GM10248 (cell line): Measurements from ENCODE around the gene ZFP90.

Source experiments
- CTCF ChIA-PET: fragments of 300-600 bp; sonication (Branson Sonifier 250); formaldehyde crosslinking; extraction: SDS; loops from one replicate; lab custom pipeline; 2021; ENCODE audit warnings: antibody characterized with exemption; lab: Yijun Ruan, JAX
- POLR2A ChIA-PET: fragments of 350-650 bp; sonication (Branson Sonifier 250); formaldehyde crosslinking; extraction: SDS; loops from one replicate; lab custom pipeline; 2020; ENCODE audit warnings: antibody characterized with exemption; lab: Yijun Ruan, JAX
- DNase-seq: peaks from one replicate; pipeline ENCODE4 v3.0.0; 2012; ENCODE audit errors: extremely low spot score
- CTCF ChIP-seq: IDR thresholded peaks from 2 replicates; pipeline ENCODE4 v1.5.1; 2012; ENCODE audit warnings: mild to moderate bottlenecking, low read depth; ENCODE audit errors: extremely low read depth, missing control alignments, control extremely low read depth

The ZFP90 gene

DNA sequence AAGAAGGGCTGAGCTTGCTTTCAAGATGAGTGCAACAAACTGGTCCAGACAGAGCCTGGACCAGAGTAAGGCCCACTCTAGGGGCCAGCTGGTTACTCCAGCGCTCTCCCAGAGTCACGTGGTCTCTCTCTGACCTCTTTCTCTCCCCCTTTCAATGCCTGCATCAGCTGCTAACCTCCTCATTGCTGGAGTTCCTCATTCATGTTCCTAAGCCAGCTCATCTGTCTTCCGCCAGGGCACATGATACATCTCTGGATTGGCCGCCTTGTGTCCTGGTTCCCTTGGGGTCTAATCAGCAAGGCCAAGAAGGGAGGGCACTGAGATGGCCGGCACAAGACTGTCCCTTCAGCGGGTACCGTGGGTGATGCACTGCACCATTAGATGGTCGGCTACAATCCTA, 26.9 kb upstream of the ZFP90 start:
- ChIA-PET POLR2A (no interaction called here), CTCF (interaction anchor here (0.9 to 5.4 kb wide), 10 partner anchors 8 to 251 kb away, joined by 3 to 67 read pairs (median 4); partner anchors contain the start of gene SLC7A6)
- DNase-seq: no peak
- no peak for TF ChIP-seq CTCF

DNA sequence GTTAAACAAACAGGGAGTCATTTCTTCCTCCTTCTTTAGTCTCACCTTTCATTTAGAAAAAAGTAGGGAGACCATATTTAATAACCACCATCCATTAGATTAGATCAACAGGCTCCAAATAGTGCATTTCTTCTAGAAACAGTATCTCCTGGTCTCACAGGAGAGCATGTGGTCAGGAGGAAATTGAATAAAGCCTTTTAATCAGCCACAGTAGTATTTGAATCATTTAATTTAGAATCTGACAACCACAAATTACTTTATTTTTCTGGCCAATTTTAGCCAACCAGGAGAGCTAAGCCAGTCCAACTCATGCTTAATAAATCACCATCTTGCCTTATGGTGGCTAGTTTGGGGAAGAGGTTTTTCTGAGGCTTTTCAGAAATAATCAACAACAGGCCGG, 26.3 kb upstream of the ZFP90 start:
- TF ChIP-seq CTCF: no peak
- DNase-seq: no peak
- ChIA-PET POLR2A (no interaction called here), CTCF (interaction anchor here (1.2 to 7.0 kb wide), 7 partner anchors 8 to 249 kb away, joined by 3 to 67 read pairs (median 8); partner anchors contain the start of gene SLC7A6)

GRCh38 chr16:68514511-68514910, 24.6 kb upstream of the ZFP90 start:
- ChIA-PET CTCF (interaction anchor here (1.5 to 7.0 kb wide), 2 partner anchors 9 to 14 kb away, joined by 5 to 41 read pairs; no protein-coding TSS in a partner anchor), POLR2A (interaction anchor here (0.6 kb wide), 1 partner anchor 238 kb away, joined by 4 read pairs; no protein-coding TSS in a partner anchor)
- no peak for TF ChIP-seq CTCF
- DNase-seq: no peak

GRCh38 chr16:68517606-68518166, 21.4 kb upstream of the ZFP90 start:
- no peak for DNase-seq
- TF ChIP-seq CTCF: no peak
- ChIA-PET CTCF (interaction anchor here (7.0 kb wide), 1 partner anchor 11 kb away, joined by 41 read pairs; no protein-coding TSS in a partner anchor), POLR2A (no interaction called here)

DNA sequence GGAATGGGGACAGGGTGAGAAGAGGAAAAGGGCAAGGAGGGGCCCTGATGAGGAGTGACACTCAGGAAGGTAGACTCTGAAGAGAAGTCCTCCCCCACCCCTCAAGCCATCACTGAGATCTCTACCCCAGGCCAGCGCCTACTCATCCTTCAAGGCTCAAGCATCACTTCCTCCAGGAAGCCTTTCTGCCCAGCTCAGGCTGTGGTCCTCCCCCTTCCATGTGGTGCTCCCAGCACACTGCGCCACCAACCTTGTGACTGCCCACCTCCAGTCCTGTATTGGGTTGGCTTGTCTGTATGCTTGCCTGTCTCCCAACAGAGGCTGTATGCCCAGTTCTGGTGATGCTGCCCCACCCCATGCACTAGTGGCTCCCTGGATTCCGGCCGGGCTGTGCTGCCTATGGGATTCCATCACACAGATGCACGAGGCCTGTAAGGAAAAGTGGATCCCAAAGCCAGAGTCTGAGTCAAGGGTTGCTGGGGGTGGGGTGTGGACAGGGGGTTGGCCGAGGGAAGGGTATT, 19.8 kb upstream of the ZFP90 start:
- ChIA-PET CTCF (interaction anchor here (2.6 to 7.0 kb wide), 3 partner anchors 9 to 605 kb away, joined by 11 to 67 read pairs (median 41); no protein-coding TSS in a partner anchor), POLR2A (no interaction called here)
- TF ChIP-seq CTCF: no peak
- DNase-seq: no peak

GRCh38 chr16:68520649-68521086, 18.4 kb upstream of the ZFP90 start:
- POLR2A ChIA-PET: no interaction called here
- CTCF ChIA-PET: interaction anchor here (0.6 to 4.4 kb wide), 60 partner anchors 10 to 751 kb away, joined by 3 to 67 read pairs (median 4); partner anchors contain the start of gene ZFP90
- TF ChIP-seq CTCF: peak; percentile 91
- peak; percentile 96 for DNase-seq
